HepG2 (cell line): Measurements from ENCODE around the gene CAPN11. TPM values are rescaled to one million over a fixed set of nuclear protein-coding genes. Genes with fewer than 3 reads are reported as not detected.

Source experiments
- BRCA1 ChIP-seq: sonication (generic); formaldehyde crosslinking; IDR thresholded peaks from 2 replicates; pipeline ENCODE4 v1.4.0; 2020; ENCODE audit warnings: missing genetic modification reagents
- HNF4A ChIP-seq: sonication (generic); formaldehyde crosslinking; IDR thresholded peaks from 2 replicates; pipeline ENCODE4 v1.4.0; 2020; ENCODE audit warnings: missing genetic modification reagents
- KAT7 ChIP-seq: IDR thresholded peaks from 2 replicates; pipeline ENCODE4 v1.6.1; 2018; ENCODE audit warnings: borderline replicate concordance, missing compliant biosample characterization
- MXD4 ChIP-seq: IDR thresholded peaks from 2 replicates; pipeline ENCODE4 v1.6.1; 2016; ENCODE audit warnings: mild to moderate bottlenecking, missing biosample characterization, missing genetic modification reagents
- NFRKB ChIP-seq: fragments of 450-650 bp; IDR thresholded peaks from 2 replicates; pipeline ENCODE4 v1.6.1; 2017
- PAX8 ChIP-seq: sonication (generic); formaldehyde crosslinking; IDR thresholded peaks from 2 replicates; pipeline ENCODE4 v1.8.0; 2022; ENCODE audit warnings: mild to moderate bottlenecking, missing genetic modification reagents, borderline replicate concordance
- POLR2AphosphoS5 ChIP-seq: IDR thresholded peaks from 2 replicates; pipeline ENCODE4 v1.6.1; 2012; ENCODE audit warnings: low read depth, low read length
- PPARG ChIP-seq: conservative IDR thresholded peaks from 2 replicates; pipeline ENCODE4 v1.6.1; 2016; ENCODE audit warnings: missing biosample characterization, missing genetic modification reagents
- RXRA ChIP-seq: sonication (generic); formaldehyde crosslinking; IDR thresholded peaks from 2 replicates; pipeline ENCODE4 v1.5.1; 2020; ENCODE audit warnings: missing genetic modification reagents
- RXRB ChIP-seq: IDR thresholded peaks from 2 replicates; pipeline ENCODE4 v1.6.1; 2016; ENCODE audit warnings: borderline replicate concordance, missing genetic modification reagents, missing compliant biosample characterization
- SIX4 ChIP-seq: sonication (generic); formaldehyde crosslinking; IDR thresholded peaks from 2 replicates; pipeline ENCODE4 v1.4.0; 2020; ENCODE audit warnings: missing genetic modification reagents
- ZNF431 ChIP-seq: sonication (generic); formaldehyde crosslinking; IDR thresholded peaks from 2 replicates; pipeline ENCODE4 v1.9.0; 2022; ENCODE audit warnings: missing genetic modification reagents, low read depth, mild to moderate bottlenecking, borderline replicate concordance
- ZNF720 ChIP-seq: sonication (generic); formaldehyde crosslinking; IDR thresholded peaks from 2 replicates; pipeline ENCODE4 v1.4.0; 2020; ENCODE audit warnings: missing genetic modification reagents
- ZSCAN29 ChIP-seq: sonication (generic); formaldehyde crosslinking; conservative IDR thresholded peaks from 2 replicates; pipeline ENCODE4 v1.4.0; 2020; ENCODE audit warnings: mild to moderate bottlenecking, missing genetic modification reagents
- polyA plus RNA-seq, 8 experiments: library from polyadenylated mRNA; depleted of rRNA in 3 of 8; stranded (reverse) in 7 of 8; unstranded in 1 of 8; fragments of >200 nt; fragmentation: Illumina TruSeq in 4 of 8; extraction: Trizol in 4 of 8; gene quantifications; 2 replicates each; pipeline versions ENCODE4 v1.2.1 to v1.2.3, GENCODE V29; 2011 to 2016; ENCODE audit warnings: low read depth in 4 of 8, missing spikeins in 1 of 8, mixed read lengths in 1 of 8; ENCODE audit not compliant: insufficient read depth in 1 of 8
- total RNA-seq, 5 experiments: library from RNA; depleted of rRNA; stranded (reverse); fragments of >200 nt; fragmentation: Illumina TruSeq; extraction: Trizol; gene quantifications; 2 replicates each; pipeline ENCODE4 v1.2.3, GENCODE V29; 2016; ENCODE audit warnings: low read depth in 1 of 5
- TF ChIP-seq, protein P1 (sequence below): sonication (generic); formaldehyde crosslinking; IDR thresholded peaks from 2 replicates; pipeline ENCODE4 v1.5.1; 2020; ENCODE audit warnings: mild to moderate bottlenecking, missing genetic modification reagents
- TF ChIP-seq, protein P2 (sequence below): sonication (generic); formaldehyde crosslinking; IDR thresholded peaks from 2 replicates; pipeline ENCODE4 v1.4.0; 2020; ENCODE audit warnings: missing genetic modification reagents
- TF ChIP-seq, protein P3 (sequence below): sonication (generic); formaldehyde crosslinking; IDR thresholded peaks from 2 replicates; pipeline ENCODE4 v1.5.1; 2020; ENCODE audit warnings: mild to moderate bottlenecking, missing genetic modification reagents, moderate library complexity
- TF ChIP-seq, protein P4 (sequence below): IDR thresholded peaks from 2 replicates; pipeline ENCODE4 v1.6.1; 2012; ENCODE audit warnings: low read depth, low read length, improper control_type of control experiment

Gene CAPN11
- total and polyA plus RNA-seq, 2 of the 13 experiments (the other 11 are each of a cell fraction or from before 2014, with no cell fraction given): 0.07 to 0.11 TPM

DNA sequence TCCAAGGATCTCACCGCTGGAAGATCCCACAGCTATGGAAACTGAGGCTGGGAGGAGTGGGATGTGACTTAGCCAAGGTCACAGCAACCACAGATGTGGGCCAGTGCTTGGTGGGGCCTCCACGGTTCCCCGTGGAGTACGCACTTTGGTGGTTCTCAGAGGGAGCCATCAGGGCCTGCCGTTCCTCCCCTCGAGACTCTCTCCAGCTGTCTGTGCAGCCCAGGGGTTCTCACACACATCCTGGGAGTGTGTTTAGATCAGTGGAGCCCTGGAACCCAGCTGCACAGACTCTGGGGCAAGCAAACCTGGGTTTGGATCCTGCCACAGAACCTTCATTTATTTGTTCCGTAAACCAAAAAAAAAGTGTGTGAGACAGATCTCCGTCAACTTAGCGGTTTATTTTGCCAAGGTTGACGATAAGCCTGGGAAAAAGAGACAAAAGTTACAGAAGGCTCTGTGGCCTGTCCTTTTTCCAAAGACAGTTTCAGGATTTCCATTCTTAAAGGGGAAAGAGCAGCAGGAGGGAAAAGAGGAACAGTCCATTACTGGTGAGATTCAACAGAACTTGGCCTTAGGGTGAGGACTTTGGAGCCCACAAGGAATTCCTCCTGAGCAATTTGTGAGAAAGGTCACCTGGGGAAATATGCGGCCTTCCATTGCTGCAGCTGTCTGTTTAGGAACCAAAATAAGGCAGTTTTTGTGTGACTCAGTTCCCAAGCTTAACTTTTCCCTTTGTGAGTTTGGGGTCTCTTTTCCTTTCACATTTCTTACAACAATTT lies 44.5 kb downstream of the CAPN11 start (continued):
- TF ChIP-seq, protein P1, sequence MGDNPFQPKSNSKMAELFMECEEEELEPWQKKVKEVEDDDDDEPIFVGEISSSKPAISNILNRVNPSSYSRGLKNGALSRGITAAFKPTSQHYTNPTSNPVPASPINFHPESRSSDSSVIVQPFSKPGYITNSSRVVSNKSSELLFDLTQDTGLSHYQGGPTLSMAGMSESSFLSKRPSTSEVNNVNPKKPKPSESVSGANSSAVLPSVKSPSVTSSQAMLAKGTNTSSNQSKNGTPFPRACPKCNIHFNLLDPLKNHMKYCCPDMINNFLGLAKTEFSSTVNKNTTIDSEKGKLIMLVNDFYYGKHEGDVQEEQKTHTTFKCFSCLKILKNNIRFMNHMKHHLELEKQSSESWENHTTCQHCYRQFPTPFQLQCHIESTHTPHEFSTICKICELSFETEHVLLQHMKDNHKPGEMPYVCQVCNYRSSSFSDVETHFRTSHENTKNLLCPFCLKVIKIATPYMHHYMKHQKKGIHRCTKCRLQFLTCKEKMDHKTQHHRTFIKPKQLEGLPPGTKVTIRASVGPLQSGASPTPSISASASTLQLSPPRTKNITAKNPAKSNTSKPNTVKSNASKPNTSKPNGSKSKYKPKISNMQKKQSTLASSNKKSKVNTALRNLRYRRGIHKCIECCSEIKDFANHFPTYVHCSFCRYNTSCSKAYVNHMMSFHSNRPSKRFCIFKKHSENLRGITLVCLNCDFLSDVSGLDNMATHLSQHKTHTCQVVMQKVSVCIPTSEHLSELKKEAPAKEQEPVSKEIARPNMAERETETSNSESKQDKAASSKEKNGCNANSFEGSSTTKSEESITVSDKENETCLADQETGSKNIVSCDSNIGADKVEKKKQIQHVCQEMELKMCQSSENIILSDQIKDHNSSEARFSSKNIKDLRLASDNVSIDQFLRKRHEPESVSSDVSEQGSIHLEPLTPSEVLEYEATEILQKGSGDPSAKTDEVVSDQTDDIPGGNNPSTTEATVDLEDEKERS (CRISPR knock-in tag): no peak
- TF ChIP-seq, protein P2, sequence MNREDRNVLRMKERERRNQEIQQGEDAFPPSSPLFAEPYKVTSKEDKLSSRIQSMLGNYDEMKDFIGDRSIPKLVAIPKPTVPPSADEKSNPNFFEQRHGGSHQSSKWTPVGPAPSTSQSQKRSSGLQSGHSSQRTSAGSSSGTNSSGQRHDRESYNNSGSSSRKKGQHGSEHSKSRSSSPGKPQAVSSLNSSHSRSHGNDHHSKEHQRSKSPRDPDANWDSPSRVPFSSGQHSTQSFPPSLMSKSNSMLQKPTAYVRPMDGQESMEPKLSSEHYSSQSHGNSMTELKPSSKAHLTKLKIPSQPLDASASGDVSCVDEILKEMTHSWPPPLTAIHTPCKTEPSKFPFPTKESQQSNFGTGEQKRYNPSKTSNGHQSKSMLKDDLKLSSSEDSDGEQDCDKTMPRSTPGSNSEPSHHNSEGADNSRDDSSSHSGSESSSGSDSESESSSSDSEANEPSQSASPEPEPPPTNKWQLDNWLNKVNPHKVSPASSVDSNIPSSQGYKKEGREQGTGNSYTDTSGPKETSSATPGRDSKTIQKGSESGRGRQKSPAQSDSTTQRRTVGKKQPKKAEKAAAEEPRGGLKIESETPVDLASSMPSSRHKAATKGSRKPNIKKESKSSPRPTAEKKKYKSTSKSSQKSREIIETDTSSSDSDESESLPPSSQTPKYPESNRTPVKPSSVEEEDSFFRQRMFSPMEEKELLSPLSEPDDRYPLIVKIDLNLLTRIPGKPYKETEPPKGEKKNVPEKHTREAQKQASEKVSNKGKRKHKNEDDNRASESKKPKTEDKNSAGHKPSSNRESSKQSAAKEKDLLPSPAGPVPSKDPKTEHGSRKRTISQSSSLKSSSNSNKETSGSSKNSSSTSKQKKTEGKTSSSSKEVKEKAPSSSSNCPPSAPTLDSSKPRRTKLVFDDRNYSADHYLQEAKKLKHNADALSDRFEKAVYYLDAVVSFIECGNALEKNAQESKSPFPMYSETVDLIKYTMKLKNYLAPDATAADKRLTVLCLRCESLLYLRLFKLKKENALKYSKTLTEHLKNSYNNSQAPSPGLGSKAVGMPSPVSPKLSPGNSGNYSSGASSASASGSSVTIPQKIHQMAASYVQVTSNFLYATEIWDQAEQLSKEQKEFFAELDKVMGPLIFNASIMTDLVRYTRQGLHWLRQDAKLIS (CRISPR knock-in tag): no peak
- TF ChIP-seq PAX8 (CRISPR knock-in tag): no peak
- TF ChIP-seq POLR2AphosphoS5: no peak
- no peak for TF ChIP-seq ZSCAN29 (CRISPR knock-in tag)
- TF ChIP-seq ZNF720: no peak
- no peak for TF ChIP-seq NFRKB
- TF ChIP-seq SIX4 (CRISPR knock-in tag): no peak
- peak; percentile 46; the same call in 1 of the 2 replicates for TF ChIP-seq RXRB
- TF ChIP-seq KAT7 (CRISPR knock-in tag): no peak
- TF ChIP-seq ZNF431: no peak
- no peak for TF ChIP-seq BRCA1 (CRISPR knock-in tag)
- TF ChIP-seq PPARG (CRISPR knock-in tag): peak; percentile 91
- TF ChIP-seq, protein P3, sequence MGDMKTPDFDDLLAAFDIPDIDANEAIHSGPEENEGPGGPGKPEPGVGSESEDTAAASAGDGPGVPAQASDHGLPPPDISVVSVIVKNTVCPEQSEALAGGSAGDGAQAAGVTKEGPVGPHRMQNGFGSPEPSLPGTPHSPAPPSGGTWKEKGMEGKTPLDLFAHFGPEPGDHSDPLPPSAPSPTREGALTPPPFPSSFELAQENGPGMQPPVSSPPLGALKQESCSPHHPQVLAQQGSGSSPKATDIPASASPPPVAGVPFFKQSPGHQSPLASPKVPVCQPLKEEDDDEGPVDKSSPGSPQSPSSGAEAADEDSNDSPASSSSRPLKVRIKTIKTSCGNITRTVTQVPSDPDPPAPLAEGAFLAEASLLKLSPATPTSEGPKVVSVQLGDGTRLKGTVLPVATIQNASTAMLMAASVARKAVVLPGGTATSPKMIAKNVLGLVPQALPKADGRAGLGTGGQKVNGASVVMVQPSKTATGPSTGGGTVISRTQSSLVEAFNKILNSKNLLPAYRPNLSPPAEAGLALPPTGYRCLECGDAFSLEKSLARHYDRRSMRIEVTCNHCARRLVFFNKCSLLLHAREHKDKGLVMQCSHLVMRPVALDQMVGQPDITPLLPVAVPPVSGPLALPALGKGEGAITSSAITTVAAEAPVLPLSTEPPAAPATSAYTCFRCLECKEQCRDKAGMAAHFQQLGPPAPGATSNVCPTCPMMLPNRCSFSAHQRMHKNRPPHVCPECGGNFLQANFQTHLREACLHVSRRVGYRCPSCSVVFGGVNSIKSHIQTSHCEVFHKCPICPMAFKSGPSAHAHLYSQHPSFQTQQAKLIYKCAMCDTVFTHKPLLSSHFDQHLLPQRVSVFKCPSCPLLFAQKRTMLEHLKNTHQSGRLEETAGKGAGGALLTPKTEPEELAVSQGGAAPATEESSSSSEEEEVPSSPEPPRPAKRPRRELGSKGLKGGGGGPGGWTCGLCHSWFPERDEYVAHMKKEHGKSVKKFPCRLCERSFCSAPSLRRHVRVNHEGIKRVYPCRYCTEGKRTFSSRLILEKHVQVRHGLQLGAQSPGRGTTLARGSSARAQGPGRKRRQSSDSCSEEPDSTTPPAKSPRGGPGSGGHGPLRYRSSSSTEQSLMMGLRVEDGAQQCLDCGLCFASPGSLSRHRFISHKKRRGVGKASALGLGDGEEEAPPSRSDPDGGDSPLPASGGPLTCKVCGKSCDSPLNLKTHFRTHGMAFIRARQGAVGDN: peak; percentile 45
- no peak for TF ChIP-seq MXD4
- TF ChIP-seq HNF4A: peak; percentile 53
- TF ChIP-seq, protein P4, sequence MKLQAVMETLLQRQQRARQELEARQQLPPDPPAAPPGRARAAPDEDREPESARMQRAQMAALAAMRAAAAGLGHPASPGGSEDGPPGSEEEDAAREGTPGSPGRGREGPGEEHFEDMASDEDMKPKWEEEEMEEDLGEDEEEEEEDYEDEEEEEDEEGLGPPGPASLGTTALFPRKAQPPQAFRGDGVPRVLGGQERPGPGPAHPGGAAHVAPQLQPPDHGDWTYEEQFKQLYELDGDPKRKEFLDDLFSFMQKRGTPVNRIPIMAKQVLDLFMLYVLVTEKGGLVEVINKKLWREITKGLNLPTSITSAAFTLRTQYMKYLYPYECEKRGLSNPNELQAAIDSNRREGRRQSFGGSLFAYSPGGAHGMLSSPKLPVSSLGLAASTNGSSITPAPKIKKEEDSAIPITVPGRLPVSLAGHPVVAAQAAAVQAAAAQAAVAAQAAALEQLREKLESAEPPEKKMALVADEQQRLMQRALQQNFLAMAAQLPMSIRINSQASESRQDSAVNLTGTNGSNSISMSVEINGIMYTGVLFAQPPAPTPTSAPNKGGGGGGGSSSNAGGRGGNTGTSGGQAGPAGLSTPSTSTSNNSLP: no peak
- no peak for TF ChIP-seq RXRA (CRISPR knock-in tag)
